Activated gamma-delta T cell treated with anti-CD3 and anti-CD28 coated beads, Interleukin-2, amount 50 U/mL, for 16 hours (primary cell): ENCODE results near the gene TPK1.

Experiments used
- DNase-seq: peaks from one replicate; pipeline ENCODE4 v3.0.0-alpha.2; 2020; ENCODE audit warnings: low read depth

The TPK1 gene

GRCh38 chr7:144723301-144723700 is 112.6 kb downstream of the TPK1 start:
- no peak for DNase-seq

- no peak for DNase-seq
Measured at GRCh38 chr7:144720710-144721109, 115.1 kb downstream of the TPK1 start.

GRCh38 chr7:144720149-144720548 is 115.7 kb downstream of the TPK1 start:
- DNase-seq, result no peak

DNA sequence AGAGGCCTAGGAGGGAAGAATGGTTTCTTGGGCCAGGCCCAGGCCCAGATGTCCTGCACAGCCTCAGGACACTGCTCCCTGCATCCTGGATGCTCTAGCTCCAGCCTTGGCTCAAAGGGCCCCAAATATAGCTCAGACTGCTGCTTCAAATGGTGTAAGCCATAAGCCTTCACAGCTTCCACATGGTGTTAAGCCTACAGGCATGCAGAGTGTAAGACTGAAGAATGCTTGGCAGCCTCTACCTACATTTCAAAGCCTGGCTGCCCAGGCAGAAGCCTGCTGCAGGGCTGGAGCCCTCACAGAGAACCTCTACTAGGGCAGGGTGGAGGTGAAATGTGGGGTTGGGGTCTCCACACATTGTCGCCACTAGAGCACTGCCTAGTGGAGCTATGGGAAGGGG is 118.1 kb downstream of the TPK1 start:
- no peak for DNase-seq

DNA sequence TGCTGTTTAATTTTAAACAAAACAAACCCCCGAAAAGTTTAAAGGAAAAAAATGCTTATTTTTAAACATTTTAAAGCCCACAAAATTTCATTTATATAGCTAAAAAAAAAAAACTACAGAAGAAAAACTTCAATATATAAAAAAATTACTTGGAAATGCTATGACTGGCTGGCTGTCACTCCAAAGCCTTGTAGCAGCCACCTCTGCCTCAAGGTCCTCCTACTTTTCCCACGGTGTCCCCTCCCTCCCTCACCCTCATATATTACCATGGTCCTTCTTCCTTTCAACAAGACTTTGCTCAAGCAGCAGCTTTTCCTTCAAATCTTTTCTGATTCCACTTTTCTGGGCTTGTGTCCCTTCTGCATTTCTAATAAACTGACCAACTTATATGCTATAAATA is 122.0 kb downstream of the TPK1 start:
- DNase-seq, result no peak

GRCh38 chr7:144710791-144711190 is 125.1 kb downstream of the TPK1 start:
- no peak for DNase-seq

- no peak for DNase-seq
Measured at GRCh38 chr7:144709066-144709465, 126.8 kb downstream of the TPK1 start.

- no peak for DNase-seq
Measured at GRCh38 chr7:144691240-144691639, 144.6 kb downstream of the TPK1 start.

- no peak for DNase-seq
Measured at GRCh38 chr7:144682581-144683280, 153.1 kb downstream of the TPK1 start.

- no peak for DNase-seq
Measured at GRCh38 chr7:144676492-144676891, 159.4 kb downstream of the TPK1 start.

DNA sequence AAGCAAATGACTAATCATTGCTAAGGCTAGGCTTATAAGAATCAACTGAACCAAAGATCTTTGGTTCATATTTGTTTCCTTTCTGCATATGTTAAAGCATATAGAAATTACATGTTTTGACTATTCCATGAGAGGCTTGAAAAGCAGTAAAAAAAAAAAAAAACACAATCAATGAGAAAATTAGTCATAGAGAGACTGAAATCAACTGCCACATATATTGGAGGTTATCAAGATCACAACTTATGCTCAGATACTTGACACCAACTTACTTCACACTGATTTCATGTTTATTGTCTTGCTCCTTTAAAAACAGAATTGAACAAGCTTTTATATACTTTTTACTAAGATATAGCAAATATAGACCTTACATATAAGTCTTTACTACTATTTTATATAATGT is 161.3 kb downstream of the TPK1 start:
- DNase-seq, result no peak

DNA sequence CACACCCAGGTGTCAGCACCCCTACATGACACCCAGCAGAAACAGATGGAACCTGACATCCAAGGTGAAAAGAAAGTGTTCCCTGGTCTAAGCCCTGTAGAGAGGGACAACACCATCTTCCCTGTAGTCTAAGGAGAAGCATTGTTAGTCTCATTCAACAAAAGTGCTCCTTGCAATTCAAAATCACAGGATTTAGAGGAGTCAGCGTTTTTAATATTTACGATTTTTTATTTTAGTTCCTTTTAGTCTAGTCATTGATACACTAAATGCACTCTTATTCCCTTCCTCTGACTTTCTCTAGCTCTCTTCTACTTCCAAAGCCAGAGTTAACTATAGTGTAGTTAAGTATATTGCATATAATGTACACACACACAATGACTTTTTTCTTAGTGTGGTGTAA is 163.0 kb downstream of the TPK1 start:
- DNase-seq, result no peak

- no peak for DNase-seq
Measured at GRCh38 chr7:144671429-144671828, 164.4 kb downstream of the TPK1 start.

DNA sequence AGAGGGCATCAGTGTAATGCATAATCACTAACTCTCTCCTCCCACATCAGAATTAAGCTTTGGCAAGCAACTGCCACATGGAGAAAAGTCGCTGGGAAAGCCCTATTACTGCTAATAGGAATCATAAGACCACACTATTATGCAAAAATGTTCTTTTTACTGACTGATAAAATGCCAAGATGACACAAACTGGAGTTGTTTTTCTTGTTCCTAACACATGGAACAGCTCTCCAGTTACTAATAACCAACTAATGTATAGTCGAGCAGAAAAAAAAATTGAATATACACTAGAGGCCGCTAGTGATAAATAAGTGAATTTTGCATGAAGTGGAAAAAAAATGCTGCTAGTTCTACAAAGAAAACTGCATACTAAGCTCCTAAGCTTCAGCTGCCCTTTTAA is 165.6 kb downstream of the TPK1 start:
- no peak for DNase-seq

- no peak for DNase-seq
Measured at GRCh38 chr7:144668503-144668902, 167.3 kb downstream of the TPK1 start.

GRCh38 chr7:144665689-144666381 is 170.0 kb downstream of the TPK1 start:
- no peak for DNase-seq

DNA sequence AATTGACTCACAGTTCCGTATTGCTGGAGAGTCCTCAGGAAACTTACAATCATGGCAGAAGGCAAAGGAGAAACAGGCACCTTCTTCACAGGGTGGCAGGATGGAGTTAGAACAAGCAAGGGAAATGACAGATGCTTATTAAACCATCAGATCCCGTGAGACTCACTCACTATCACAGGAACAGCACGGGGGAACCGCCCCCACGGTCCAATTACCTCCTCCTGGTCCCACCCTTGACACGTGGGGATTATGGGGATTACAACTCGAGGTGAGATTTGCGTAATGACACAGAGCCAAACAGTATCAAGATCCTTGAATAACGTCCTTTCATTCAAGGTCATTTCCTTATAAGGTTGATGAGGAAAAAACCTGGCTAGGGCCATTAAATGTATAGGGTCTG is 176.6 kb downstream of the TPK1 start:
- no peak for DNase-seq

DNA sequence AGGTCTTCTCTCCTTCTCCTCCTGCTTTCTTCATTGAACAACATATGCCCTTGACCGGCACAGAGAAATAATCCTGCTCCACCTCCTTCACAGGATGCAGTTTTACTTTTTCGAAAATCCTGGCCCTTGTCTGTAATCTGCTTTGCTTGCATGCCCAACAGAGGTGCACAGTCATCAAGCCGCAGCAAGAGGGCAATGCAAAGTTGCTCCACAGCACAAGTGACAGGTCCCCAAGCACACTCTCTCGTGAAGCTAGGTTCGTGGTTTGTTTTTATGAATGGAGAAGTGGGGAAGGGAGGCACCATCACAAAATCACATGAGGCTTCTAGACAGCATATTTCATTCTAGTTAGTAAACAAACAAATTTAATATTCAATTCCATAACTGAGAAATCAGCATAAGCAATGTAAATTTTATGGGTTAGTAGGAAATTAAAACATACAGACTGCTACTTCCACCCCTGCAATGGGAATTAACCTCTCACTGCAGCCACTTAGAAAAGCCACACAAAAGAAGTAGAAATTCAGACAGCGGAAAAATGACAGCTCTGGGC is 178.8 kb downstream of the TPK1 start:
- DNase-seq, result no peak

- no peak for DNase-seq
Measured at GRCh38 chr7:144653449-144653848, 182.4 kb downstream of the TPK1 start.

- no peak for DNase-seq
Measured at GRCh38 chr7:144650439-144650838, 185.4 kb downstream of the TPK1 start.

GRCh38 chr7:144649120-144649519 is 186.7 kb downstream of the TPK1 start:
- DNase-seq, result no peak

DNA sequence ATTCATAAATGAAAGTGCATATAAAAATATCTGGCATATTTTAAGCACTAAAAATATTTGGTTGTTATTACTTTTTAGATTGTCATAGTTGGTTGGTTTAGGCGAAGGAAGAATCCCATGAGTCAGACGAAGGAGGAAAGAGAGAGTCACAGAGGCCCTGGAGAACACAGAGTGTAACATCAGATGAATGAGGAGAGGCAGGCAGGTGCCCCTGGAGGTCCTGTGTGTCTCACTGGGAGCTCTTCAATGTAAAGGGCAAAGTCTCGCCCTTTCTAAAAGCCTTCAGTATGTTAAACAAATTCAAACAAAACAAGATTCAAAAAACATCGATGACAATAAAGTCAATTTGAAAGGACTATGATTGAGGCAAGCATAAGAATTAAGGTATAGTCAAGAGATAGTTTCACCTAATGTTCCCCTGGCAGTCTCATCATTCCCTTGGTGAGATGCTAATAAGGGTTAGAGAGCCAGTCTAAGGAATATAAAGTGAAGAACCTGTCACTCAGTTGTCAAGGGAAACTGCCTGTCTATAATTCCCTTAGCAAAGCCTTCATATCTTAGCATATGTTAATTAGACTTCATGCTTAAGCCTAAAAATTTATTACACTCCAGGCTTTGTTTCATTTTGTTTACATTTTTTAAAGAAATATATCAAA is 194.3 kb downstream of the TPK1 start:
- no peak for DNase-seq

GRCh38 chr7:144632724-144633123 is 203.1 kb downstream of the TPK1 start:
- DNase-seq, result no peak
